Heart left ventricle (tissue), 16 donors: Measurements from ENCODE around the gene GPR84. TPM values are rescaled to one million over a fixed set of nuclear protein-coding genes. Genes with fewer than 3 reads are reported as not detected.

ENCODE experiments used
- ATAC-seq, 4 donors: fragments of 200-7000 bp; cut with Tn5 transposase; one replicate each; pipeline ENCODE4 v1.9.1; 2020 to 2022; ENCODE audit warnings: moderate library complexity in 4 of 4, mild to moderate bottlenecking in 3 of 4, moderate number of reproducible peaks in 1 of 4
- DNase-seq, 5 donors: peaks; one replicate each; pipeline ENCODE4 v3.0.0-alpha.2; 2020
- H3K27ac ChIP-seq, 12 donors: fragments of 200-600 bp; sonication (generic) in 4 of 12; one replicate each; pipeline versions ENCODE4 v1.5.0 to v1.8.0; 2016 to 2022; ENCODE audit warnings: mild to moderate bottlenecking in 2 of 12
- H3K27me3 ChIP-seq, 9 donors: fragments of 200-600 bp; sonication (generic) in 2 of 9; one replicate each; pipeline versions ENCODE4 v1.5.1 to v1.8.0; 2016 to 2022; ENCODE audit warnings: mild to moderate bottlenecking in 3 of 9
- H3K36me3 ChIP-seq, 9 donors: fragments of 200-600 bp; sonication (generic) in 2 of 9; one replicate each; pipeline versions ENCODE4 v1.5.0 to v1.8.0; 2018 to 2022; ENCODE audit warnings: mild to moderate bottlenecking in 2 of 9
- H3K4me1 ChIP-seq, 12 donors: fragments of 200-600 bp; sonication (generic) in 4 of 12; one replicate each; pipeline versions ENCODE4 v1.5.0 to v1.8.0; 2016 to 2022; ENCODE audit warnings: mild to moderate bottlenecking in 3 of 12
- H3K4me3 ChIP-seq, 12 donors: fragments of 200-600 bp; sonication (generic) in 4 of 12; one replicate each; pipeline versions ENCODE4 v1.5.0 to v1.8.0; 2017 to 2022; ENCODE audit warnings: mild to moderate bottlenecking in 9 of 12, moderate library complexity in 4 of 12
- H3K9me3 ChIP-seq, 12 donors: fragments of 200-600 bp; sonication (generic) in 4 of 12; one replicate each; pipeline versions ENCODE4 v1.5.0 to v1.8.0; 2016 to 2022; ENCODE audit warnings: mild to moderate bottlenecking in 1 of 12
- CTCF ChIP-seq, 12 donors: fragments of 200-600 bp; sonication (generic) in 4 of 12; IDR thresholded peaks; one replicate each; pipeline versions ENCODE4 v1.5.0 to v1.8.0; 2018 to 2022; ENCODE audit warnings: antibody characterized with exemption in 12 of 12, mild to moderate bottlenecking in 5 of 12
- POLR2A ChIP-seq, 2 donors: fragments of 450-650 bp; IDR thresholded peaks; one replicate each; pipeline ENCODE4 v1.6.1; 2017; ENCODE audit warnings: antibody characterized with exemption in 2 of 2, mild to moderate bottlenecking in 2 of 2, moderate library complexity in 2 of 2
- WGBS, 4 donors: extraction: QIAGEN DNeasy Blood & Tissue Kit in 2 of 4; methylation state at CpG; one replicate each; pipeline versions ENCODE4 v1.1.5 to v1.1.7; 2013 to 2018; 5-methylcytosine and 5-hydroxymethylcytosine counted together
- intact Hi-C, 10 donors: fragments of 100-400 bp; cut with DNase I; formaldehyde crosslinking; loops; one replicate each; pipeline versions ENCODE4 v1.11.1 to v1.14.2; 2022
- polyA plus RNA-seq, 2 donors: library from polyadenylated mRNA; stranded (reverse); fragments of 200-250 nt; gene quantifications; one replicate each; pipeline ENCODE4 v1.2.3, GENCODE V29; 2013
- total RNA-seq, 9 donors: library from RNA; depleted of rRNA in 2 of 9; stranded (reverse); fragments of >200 nt in 2 of 9; fragmentation: NEBNext Ultra II Directional in 3 of 9; extraction: Animal tissue kit (Norgen Biotek cat#: 25700) in 3 of 9; gene quantifications; one replicate each; pipeline versions ENCODE4 v1.1.0 to v1.2.4, GENCODE V29; 2016 to 2023
- donor health status: ischemic (EF 13 %, LVEDD 7.1; RV severe dilation, severe dysfunction).
- donor health status: healthy with polysubstance abuse.
- donor health status: DM: no; HTN: yes; CAD: no.
- donor health status: DM: no; HTN: no; CAD: no.
- donor health status: ischemic (EF 25% LVEDD 6.9; RV normal size, moderate dysfunction).
- donor health status: ischemic (EF 25% LVEDD 5.7; RV mildly dilated, moderate dysfunction).
- donor health status: healthy.
- donor health status: DM: yes; HTN: yes; CAD: no.
- donor health status: ischemic (EF 35%, LVEDD 5.7; RV mildly dilated, moderate dysfunction).
- donor health status: nonischemic (EF 11% LVEDD 7.7; RV severe dilation, severe dysfunction).
- donor health status: DM: yes; HTN: yes; CAD: no.
- donor health status: PGD.
- donor health status: ischemic (EF 29% LVEDD 5.4; RV normal size, mild dysfunction).
- donor health status: nonischemic (EF 23%, LVEDD 6.1; RV moderate dilation, normal function).

The GPR84 gene
- total and polyA plus RNA-seq, 11 donors = 0.21 to 4.4 (median 0.37) TPM; not detected in 6

DNA sequence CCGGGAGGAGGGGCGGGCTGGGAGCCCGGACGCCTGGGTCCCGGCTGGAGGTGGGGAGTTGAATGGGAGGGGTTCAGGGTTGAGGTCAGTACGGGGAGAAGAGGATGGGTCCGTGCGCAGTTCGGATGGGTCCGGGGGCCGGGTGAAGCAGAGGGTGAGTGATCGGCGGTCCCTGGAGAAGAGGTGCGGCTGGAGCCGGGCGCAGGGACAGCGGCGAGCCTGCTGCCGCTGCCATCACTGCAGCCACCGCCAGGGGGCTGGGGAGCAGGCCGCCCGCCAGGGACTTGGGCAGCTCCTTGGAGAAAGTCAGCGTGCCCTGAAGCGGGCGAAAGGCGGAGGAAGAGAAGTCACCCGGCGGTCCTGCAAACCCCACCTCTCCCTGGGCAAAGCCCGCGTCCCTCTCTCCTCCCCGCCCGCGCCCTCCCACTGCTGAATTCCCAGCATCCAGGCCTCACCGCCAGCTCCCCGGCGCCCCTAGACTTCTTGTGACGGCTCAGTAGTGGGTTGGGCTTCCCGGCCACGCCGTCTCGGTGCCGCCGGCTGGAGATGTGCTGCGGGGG is 6.0 kb upstream of the GPR84 start:
- Histone ChIP-seq H3K4me3 (peak overlapping the region in 11 of 12 donors; percentile 29 to 62 (median 50)), H3K4me1 (peaks cover 0 to 67% (median 38%) of the 10 kb centered on the region in 12 donors), H3K27ac (peak overlapping the region in 10 of 12 donors; percentile 64 to 84 (median 76)), H3K27me3 (no peaks in the 10 kb centered on the region), H3K36me3 (peaks cover 0 to 4% (median 0%) of the 10 kb centered on the region in 9 donors), H3K9me3 (no peaks in the 10 kb centered on the region)
- peak; percentile 80 to 88 (median 82) for DNase-seq
- peak; percentile 76 to 98 (median 94) for TF ChIP-seq CTCF (IDR thresholded peaks at IDR 0.05)
- TF ChIP-seq POLR2A (IDR thresholded peaks at IDR 0.05) = no peak
- WGBS, 4 donors = 1 to 15% (median 6%) methylated on average over 23 to 44 of the region's 44 CpGs
- peak; percentile 51 to 72 (median 69) for ATAC-seq
- intact Hi-C loops = loop anchor here in 3 of 10 donors (1.0 to 10.0 kb wide), 3 partner anchors 9 to 365 kb away; partner anchors contain the start of genes COPZ1 (in 1 of the 3), HOXC8 (in 1 of the 3) and HOXC9 (in 1 of the 3)

DNA sequence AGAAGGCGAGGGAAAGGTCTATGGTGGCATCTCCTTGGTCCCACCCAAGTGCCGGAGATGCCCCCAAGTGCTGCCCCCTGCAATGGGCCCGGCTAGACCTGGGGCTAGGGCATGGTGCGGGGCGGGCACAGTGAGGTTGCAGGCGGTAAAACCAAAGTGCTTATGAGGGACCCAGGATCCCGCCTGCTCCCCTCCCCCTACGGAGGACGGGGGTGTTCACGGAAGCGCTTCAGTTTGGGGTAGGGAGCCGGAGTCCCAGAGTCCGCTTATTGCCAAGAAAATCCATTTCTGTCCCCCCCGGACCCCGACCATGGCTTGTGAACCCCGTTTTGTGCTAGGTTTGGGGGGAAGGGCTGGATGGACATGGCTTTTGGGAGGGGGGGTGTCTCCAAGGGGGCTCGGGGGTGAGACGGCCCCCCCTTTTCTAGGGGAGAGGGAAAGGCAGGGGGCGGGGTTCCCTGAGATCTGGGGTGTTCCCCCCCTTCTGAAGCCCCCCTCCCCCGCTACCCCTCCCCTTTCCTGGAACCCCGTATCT is 5.4 kb upstream of the GPR84 start:
- 35 to 49% (median 38%) methylated on average over 12 to 20 of the region's 21 CpGs for WGBS, 4 donors
- Histone ChIP-seq H3K36me3 (peaks cover 0 to 4% (median 0%) of the 10 kb centered on the region in 9 donors), H3K4me1 (peaks cover 0 to 67% (median 35%) of the 10 kb centered on the region in 12 donors), H3K4me3 (peak overlapping the region in 11 of 12 donors; percentile 29 to 62 (median 50)), H3K27ac (peak overlapping the region in 10 of 12 donors; percentile 64 to 84 (median 76)), H3K27me3 (no peaks in the 10 kb centered on the region), H3K9me3 (no peaks in the 10 kb centered on the region)
- intact Hi-C loops = loop anchor here in 7 of 10 donors (1.0 to 10.0 kb wide), 7 partner anchors 10 to 365 kb away; partner anchors contain the start of genes COPZ1 (in 3 of the 7), HOXC8 (in 1 of the 7) and HOXC9 (in 1 of the 7)
- peak in 1 of 5 donors; percentile 42 for DNase-seq
- TF ChIP-seq CTCF (IDR thresholded peaks at IDR 0.05) (no peak), POLR2A (IDR thresholded peaks at IDR 0.05) (no peak)
- peak in 3 of 4 donors; percentile 1 to 9 (median 4) for ATAC-seq

- intact Hi-C loops = loop anchor here in 4 of 10 donors (5.0 to 10.0 kb wide), 4 partner anchors 42 to 152 kb away; partner anchors contain the start of gene COPZ1 (in 2 of the 4)
- ATAC-seq = peak; percentile 56 to 76 (median 66)
- no peaks in the 10 kb centered on the region for H3K9me3 ChIP-seq
- H3K36me3 ChIP-seq = peaks cover 0 to 4% (median 0%) of the 10 kb centered on the region in 9 donors
- H3K27ac ChIP-seq = peak overlapping the region in 10 of 12 donors; percentile 64 to 84 (median 76)
- TF ChIP-seq POLR2A (IDR thresholded peaks at IDR 0.05) = no peak
- peak; percentile 68 to 87 (median 80) for TF ChIP-seq CTCF (IDR thresholded peaks at IDR 0.05)
- DNase-seq = peak; percentile 90 to 94 (median 91)
- peak overlapping the region in 11 of 12 donors; percentile 26 to 62 (median 50) for H3K4me3 ChIP-seq
- H3K4me1 ChIP-seq = peaks cover 0 to 67% (median 35%) of the 10 kb centered on the region in 12 donors
- 27 to 38% (median 31%) methylated on average over 36 to 40 of the region's 40 CpGs for WGBS, 4 donors
- no peaks in the 10 kb centered on the region for H3K27me3 ChIP-seq
These were observed 4.7 kb upstream of the GPR84 start for GRCh38 chr12:54368709-54369596.
